T47D (cell line): Measurements from ENCODE around the gene MRTFB.

Experiments used
- DNase-seq, 2 experiments: peaks; one replicate each; pipeline versions ENCODE4 v3.0.0 to v3.0.0-alpha.2; 2011 to 2012; ENCODE audit warnings: low read depth in 1 of 2, low spot score in 1 of 2
- JUND ChIP-seq: IDR thresholded peaks from 2 replicates; pipeline ENCODE4 v1.6.1; 2012; ENCODE audit warnings: low read depth
- in situ Hi-C: cut with HindIII; loops from 2 replicates; pipeline ENCODE4 v1.10.0; 2016; ENCODE audit warnings: low sequenced_read_pairs, low pct_unique_long_range_greater_than_20kb

MRTFB gene

DNA sequence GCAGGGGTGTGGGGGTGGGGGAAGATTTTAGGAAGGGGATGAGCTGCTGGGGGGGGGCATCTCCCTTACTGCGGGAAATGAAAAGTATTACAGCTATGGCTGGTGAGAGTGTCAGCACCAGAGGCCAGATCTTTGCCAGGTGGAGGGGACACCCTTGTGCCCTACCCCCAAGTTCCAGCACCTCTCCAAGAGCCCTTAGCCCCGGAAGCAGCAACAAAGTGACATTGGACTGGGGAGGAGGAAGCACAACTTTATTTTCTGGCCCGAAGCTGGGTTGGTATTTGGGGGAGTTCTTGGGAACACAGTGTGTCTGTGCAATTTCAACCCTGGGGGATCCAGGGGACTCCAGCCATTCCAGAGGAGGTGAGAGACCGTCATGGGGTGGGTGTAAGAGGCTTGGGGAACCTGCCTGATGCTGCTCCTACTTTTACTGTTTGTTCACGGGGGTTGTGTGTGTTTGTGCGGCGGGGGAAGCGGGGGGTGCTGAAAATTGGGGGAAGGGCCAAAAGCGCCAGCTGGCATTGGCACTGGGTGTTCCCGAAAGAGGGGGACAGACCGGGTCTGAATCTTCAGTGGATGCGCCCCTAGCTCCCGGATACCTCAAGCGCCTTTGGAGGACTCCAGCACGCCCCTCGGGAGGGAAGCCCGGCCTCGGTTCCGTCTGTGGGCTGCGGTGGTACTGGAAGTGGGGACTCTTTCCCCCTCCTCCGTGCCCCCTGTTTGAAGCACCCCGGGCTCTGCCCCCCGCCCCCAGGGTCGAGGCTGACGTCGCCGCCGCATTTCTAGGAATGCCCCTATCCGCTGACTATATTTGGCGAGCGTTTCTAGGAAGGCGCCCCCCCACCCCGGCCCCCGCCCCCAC lies 230.3 kb downstream of the MRTFB start:
- in situ Hi-C loops: no loop called here
- peak in 1 of 2 experiments; percentile 79 for DNase-seq
- TF ChIP-seq JUND: no peak

DNA sequence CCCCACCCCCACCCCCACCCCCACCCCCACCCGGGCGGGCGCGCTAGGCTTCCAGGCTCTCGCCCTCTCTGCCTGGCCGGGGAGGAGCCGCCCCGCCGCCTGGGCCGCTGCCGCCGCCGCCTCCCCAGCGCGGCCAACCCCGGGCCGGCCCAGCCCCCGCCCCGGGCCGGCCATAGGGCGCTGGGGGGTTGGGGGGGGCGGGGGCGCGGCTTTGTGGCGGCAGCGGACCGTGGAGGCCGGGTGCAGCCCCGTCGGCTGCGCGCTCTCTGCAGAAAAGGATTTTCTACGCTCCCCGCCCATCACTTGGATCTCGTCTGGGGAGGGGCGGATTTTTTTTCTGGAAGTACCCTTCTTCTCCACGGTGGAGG lies 230.9 kb downstream of the MRTFB start:
- peak; percentile 81 to 89 for DNase-seq
- in situ Hi-C loops: no loop called here
- TF ChIP-seq JUND: no peak

DNA sequence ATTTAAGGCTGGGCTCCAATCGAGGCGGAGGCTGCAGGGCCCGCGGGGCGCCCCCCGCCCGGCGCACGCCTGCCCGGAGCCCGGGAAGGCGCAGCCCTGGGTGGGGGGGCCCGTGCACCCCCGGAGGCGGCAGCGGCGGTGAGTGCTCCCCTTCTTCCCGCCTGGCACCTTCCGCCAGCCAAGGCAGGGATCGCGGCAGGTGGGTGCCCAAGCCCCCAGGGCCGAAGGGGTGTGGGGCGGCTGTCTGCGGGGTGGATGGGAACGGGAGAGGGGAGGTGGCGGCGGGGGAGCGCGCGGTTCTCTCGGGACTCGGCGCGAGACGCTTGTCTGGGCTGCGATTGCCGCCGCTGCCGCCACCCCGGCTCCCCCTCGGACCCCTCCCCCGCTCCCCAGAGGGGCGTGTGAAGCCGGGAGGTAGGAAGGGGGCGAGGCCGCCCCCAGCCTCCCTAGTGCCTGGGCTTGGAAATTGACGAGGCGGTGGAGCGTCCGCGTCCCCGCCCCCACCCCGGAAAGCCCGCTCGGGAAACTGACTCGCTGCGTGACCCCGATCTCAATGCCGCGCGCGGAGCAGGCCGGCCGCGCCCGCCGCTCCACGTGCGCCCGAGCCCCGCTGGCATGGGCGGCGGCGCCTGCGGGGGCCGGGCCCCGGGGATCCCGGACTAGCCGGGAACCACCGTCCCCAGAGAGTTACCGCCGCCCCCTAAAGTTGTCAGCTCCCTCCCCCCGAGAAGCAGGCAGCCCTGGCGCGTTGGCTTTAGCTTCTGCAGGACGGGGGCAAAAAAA lies 231.5 kb downstream of the MRTFB start:
- no peak for TF ChIP-seq JUND
- in situ Hi-C loops: no loop called here
- DNase-seq: peak in 1 of 2 experiments; percentile 41

DNA sequence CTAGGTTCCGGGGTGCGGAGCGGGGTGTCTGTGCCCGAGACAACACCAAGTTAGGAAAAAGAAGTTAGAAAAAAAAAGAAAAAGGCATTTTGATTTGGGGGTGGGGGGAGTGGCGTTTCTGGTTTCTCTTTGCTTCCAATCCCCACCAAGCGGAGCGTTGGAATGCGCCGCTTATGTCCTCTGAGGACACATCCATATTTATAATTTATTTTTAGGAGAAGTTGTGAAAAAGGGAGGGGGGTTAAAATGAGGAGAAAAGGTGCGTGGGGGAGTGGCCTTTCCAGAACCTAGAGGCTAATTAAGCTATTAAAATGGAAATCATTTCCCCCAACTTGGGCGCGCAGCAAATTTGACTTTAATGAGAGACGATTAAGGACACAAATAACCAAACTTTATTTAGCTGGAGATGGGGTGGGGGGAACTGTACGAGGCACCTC lies 232.1 kb downstream of the MRTFB start:
- in situ Hi-C loops: no loop called here
- TF ChIP-seq JUND: no peak
- peak in 1 of 2 experiments; percentile 41 for DNase-seq

DNA sequence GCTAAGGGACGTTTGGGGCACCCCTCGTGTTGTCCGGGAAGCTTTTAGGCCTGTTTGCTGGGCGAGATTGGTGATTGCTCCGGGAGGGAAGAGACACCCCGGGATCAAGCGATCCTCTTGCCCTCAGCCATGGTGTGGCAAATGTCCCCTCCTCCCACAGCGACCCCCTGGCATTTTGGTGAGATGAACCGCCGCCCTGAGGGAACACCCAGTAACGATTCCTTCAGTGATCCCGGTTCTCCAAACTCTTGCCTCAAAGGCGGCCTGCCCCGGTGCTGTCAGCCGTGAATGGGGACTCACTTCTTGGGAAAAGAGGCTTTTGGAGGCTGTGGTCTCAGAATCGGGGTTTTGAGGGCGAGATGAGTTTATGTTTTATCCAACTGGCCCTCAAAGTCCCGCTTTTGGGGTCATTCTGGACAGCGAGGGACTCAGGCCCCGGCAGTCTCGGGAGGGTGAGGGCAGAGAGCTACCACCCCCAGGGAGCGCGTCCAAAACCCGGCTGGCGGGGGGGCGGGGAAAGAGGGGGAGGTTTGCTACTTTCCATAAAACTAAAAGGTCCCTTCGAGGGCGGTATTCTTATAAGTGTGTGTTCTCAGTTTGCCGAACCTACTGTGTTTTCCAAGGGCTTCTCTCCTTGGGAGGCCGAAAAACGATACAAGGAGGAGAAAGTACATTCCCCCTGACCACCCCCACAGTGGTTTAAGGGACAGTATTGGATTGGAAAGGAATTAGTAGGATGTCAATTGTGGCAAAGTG lies 232.7 kb downstream of the MRTFB start:
- TF ChIP-seq JUND: no peak
- peak in 1 of 2 experiments; percentile 50 for DNase-seq
- in situ Hi-C loops: no loop called here

DNA sequence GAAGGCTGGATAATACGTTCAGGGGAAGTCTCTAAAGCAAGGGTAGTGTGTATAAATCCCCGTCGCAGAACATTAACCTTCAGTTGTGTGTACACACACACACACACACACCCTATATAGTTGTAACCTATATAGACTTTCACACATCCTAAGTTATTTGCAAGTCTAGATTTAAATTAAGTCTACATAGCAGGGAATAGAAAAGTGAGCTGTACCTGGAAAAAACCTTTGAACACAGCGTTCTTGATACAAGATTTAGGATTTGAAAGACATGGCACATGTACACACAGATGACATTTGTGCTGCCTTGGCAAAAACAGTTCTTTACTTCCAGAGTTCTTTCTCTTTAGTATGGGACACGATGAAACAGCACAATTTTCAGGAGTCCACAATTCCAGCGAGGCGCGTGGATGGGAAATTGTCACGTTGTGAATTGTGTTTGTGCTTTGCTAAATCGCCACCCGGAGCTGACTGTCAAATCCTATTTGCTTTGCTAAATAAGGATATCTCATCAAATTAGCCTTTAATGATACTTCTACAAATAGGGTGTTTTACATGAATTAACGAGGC lies 233.9 kb downstream of the MRTFB start:
- no peak for TF ChIP-seq JUND
- DNase-seq: no peak
- in situ Hi-C loops: no loop called here

DNA sequence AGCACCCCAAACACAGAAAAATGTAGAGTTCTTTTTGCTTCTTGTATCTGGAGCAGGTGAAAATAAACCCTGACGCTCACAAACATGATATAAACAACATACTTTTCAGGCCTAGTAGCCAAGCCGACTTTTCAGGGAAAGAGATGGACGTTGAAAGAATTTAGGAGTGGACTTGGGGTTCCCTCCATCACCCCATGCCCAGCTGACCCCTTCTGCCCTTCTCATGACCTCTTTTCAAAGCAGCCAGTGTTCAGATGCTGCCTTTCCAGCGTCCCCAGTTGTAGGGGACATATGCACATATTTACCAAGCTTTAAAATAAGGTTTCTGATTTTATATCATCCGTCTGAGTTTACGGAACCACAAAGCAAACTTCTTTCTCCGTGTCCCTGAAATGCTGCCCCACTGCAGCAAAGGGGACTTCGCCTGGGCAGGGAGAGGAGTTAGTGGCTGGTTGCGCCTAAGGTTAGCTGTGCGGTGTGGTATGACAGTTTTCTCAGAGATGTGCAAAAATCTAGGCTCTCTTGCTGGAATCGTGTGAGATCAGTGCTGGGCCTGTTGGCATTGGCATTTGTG lies 235.5 kb downstream of the MRTFB start:
- DNase-seq: no peak
- no peak for TF ChIP-seq JUND
- in situ Hi-C loops: no loop called here

DNA sequence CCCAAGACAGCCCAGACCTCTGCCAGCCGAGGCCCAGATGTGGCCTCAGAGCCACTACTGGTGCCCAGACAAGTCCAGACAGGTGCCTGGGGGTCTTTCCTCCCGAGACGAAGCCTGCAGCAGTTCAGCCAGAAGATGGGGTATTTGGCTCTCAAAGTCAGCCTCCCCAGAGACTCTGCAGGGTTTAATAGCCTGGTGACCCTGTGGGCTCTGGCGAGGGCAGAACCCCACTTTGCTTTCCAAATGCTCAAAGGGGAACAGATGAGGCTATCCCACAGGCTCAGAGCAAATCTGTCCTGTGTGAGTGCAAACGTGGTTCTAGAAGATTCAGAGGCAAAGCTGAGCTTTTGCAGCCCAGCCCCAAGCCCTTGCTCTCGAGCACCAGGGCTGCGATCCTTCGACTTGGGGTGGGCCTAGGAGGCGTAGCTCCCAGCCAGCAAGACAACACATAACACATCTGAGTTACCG lies 236.0 kb downstream of the MRTFB start:
- TF ChIP-seq JUND: no peak
- DNase-seq: no peak
- in situ Hi-C loops: no loop called here

DNA sequence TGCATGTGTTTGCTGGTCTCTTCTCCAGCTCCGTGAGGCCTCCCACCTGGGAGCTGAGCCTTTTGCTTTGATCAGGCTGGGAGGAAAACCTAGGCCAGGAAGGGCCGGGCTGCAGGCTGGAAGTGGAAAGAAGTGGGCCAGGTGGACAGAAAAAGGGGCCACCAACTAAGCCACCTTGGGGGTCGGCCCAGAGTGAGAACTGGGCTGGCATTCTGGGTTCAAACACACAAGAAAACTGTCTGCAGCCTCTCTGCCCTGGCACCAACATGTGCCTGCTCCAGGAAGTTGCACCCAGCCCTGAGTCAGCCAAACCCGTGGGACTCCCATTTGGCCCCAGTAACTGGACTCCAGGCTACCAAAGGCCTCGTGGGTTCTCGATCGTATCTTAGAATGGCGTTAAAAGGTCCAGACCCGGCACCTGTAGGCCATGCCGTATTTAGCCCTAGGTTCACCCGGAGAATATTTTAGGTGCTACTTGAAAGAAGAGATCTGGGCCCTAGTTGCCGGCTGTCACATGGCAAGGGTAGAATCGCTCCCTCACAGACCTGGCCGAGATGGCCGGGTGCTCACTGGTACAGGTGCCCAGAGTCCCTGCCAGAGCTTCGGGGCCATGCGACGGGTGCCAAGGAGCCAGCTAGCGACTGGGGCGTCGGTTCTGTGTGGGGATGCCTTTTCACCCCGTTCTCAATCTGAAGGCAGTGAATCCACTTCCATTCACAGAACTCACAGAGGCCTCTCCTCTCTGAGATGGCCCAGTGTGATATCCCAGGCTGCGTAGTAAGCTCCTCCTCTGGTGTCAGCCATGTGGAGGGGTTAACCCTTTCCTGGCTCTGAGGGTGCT lies 236.6 kb downstream of the MRTFB start:
- DNase-seq: peak; percentile 45 to 84
- in situ Hi-C loops: no loop called here
- no peak for TF ChIP-seq JUND

DNA sequence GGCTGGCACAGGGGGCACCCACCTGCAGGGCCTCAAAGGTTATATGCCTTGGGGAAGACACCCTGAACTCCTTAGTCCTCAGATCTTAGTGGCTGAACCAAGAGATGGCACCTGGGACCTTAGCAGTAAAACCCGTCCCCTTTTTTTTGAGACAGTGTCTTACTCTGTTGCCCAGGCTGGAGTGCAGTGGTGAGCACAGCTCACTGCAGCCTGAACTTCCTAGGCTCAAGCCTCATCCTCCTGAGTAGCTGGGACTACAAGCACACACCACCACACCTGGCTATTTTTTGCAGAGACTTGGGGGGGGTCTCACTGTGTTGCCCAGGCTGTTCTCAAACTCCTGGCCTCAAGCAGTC lies 237.2 kb downstream of the MRTFB start:
- TF ChIP-seq JUND: no peak
- DNase-seq: no peak
- in situ Hi-C loops: no loop called here
